ENCODE measurements around the gene SEMA3E. TPM values are rescaled to one million over a fixed set of nuclear protein-coding genes. Genes with fewer than 3 reads are reported as not detected.
"Not testable (repeated sequence)": the region's sequence is repeated elsewhere in the genome, so short reads cannot be mapped to it uniquely, and the experiment has no call there.

SEMA3E gene
- polyA plus RNA-seq, 4 donors: 1.4 to 3.3 (median 2.8) TPM

DNA sequence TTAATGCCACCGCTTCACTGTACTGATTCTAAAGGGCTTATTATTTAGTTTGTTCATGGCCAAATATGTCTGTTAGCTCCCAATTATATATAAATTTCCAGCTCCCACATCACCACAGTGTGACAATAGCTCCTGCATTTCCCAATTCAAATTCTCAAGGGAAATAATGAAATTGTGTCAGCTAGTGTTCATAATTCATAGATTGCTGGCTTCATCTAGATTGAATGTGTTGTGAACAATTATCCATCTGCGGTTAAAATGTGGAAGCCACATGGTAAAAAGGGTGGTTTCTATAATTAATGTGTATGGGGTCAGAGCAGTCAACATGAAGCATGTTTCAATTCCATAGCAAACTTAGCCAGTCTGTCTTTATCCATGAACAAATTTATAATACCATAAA, 154.3 kb downstream of the SEMA3E start:
- DNase-seq (ENCODE audit: low read depth in 4 of 4, low spot score in 3 of 4): no peak

DNA sequence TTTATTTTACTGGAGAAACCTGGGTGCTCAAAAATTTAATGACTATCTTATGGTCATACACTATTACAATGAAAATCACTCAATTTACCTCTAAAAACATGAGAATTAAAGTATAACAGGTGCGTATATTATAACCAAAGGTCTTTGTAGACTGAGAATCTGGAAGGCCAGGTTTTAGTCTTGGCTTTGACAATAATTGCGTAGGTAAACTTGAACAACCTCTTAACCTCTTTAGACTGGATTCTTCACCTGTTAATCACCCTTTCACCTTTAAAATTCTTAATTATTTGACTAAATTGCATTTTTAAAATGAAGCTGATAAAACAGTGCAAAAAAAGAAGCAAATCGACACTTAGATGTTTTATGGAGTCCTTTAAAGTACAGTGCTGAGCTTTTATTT, 156.1 kb downstream of the SEMA3E start:
- DNase-seq (ENCODE audit: low read depth in 4 of 4, low spot score in 3 of 4): no peak

GRCh38 chr7:83487801-83488200, 161.1 kb downstream of the SEMA3E start:
- no peak for DNase-seq (ENCODE audit: low read depth in 4 of 4, low spot score in 3 of 4)

GRCh38 chr7:83486957-83487356, 162.0 kb downstream of the SEMA3E start:
- DNase-seq (ENCODE audit: low read depth in 4 of 4, low spot score in 3 of 4): no peak

- DNase-seq (ENCODE audit: low read depth in 4 of 4, low spot score in 3 of 4): no peak
Observed at GRCh38 chr7:83486536-83486935, 162.4 kb downstream of the SEMA3E start.

GRCh38 chr7:83484826-83485225, 164.1 kb downstream of the SEMA3E start:
- DNase-seq (ENCODE audit: low read depth in 4 of 4, low spot score in 3 of 4): no peak

DNA sequence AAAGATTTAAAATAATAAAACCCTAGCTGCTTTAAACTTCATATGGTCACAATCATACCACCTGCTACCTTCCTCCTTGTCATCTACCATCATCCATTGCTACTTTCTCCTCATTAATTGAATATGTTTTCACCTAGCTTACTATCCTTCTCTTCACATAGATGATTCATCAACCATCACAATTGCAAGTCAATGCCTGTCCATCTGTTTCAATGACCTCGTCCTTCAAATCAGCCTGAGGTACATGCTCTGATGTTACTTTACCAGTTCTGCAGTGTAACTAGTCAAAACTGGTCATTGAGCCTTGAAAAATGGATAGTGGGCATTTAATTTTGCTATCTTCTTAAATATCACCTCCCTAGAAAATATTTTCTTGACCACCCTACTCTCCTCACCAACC, 164.7 kb downstream of the SEMA3E start:
- DNase-seq (ENCODE audit: low read depth in 4 of 4, low spot score in 3 of 4): no peak

GRCh38 chr7:83478616-83479015, 170.3 kb downstream of the SEMA3E start:
- DNase-seq (ENCODE audit: low read depth in 4 of 4, low spot score in 3 of 4): no peak

DNA sequence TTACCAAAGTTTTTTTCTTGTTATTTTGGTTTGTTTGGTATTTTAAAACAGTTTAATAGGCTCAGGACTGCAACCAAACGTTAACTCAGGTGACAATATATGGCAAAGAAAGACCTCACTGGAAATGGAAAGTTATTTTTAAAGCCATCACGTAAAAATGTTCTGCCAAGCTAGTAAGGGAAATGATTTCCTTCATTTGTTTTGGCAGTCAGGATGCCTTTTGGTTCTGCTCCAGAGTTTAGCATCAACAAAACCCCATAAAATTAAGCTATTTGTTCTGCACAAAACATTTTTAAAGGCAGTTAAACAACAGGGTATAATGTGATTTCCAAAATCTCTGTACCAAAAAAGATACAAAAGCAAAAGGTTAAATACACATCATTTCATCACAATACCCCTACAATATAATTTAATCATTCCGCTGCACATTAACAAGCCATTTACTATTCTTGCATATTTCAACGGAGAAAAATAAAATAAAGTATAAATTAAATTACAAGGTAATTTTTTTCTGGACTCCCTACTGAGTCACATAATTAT, 172.4 kb downstream of the SEMA3E start:
- DNase-seq (ENCODE audit: low read depth in 4 of 4, low spot score in 3 of 4): no peak

- no peak for DNase-seq (ENCODE audit: low read depth in 4 of 4, low spot score in 3 of 4)
Observed at GRCh38 chr7:83475420-83475819, 173.5 kb downstream of the SEMA3E start.

DNA sequence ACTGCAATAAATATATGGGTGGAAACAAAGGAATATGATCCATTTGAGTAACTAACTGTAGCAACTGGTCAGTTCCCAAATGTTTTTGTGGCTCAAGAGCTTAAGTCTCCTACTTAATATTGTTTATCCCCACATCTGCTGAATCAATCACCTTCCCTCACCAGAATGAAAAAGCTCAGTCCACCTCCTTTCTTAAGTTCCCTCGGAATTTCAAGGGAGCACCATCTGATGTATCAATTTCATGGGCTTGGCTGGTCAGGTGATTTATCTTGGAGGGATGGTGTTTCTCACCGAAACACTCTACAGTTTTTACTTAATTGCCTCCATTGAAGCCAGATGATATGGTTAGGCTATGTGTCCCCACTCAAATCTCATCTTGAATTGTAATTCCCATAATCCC, 176.6 kb downstream of the SEMA3E start:
- no peak for DNase-seq (ENCODE audit: low read depth in 4 of 4, low spot score in 3 of 4)

DNA sequence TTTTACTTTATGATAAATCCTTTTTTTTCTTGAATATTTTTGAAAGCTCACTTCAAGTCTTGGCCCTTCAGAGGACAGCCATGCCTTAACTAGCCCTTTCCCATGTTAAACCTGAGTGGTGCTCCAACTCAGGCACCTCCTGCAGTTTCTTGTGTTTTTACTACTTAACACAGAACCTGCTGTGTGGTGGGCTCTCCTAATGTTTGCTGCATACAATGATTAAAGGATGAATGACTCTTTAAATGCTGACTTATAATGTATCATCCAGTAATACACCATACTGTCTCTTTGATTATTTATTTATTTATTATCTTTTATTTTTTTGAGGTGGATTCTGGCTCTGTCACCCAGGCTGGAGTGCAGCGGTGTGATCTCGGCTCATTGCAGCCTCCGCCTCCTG, 179.4 kb downstream of the SEMA3E start:
- DNase-seq (ENCODE audit: low read depth in 4 of 4, low spot score in 3 of 4): no peak

- DNase-seq (ENCODE audit: low read depth in 4 of 4, low spot score in 3 of 4): no peak
Observed at GRCh38 chr7:83469076-83469475, 179.9 kb downstream of the SEMA3E start.

DNA sequence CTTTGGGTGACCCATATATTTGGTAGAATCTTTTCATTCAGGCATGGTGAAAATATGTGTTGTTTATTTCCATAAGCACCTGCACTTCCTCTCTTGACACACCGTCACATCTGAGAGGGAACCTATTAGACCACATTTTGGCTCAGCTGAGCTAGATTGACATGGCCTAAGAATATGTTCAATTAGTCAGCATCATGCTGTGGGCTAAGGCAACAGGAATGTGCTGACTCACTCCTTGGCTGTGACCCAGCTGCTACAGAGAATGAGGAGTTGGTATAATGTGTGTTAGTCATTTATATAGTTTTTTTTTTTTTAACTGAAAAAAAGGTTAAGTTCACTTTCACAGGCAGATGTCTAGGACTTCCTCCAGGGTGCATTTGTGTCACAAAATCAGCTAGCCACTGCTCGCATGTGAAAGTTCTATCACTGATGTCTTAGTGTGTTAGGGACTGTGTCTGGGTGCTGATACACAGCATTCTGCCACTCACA, 180.6 kb downstream of the SEMA3E start:
- DNase-seq (ENCODE audit: low read depth in 4 of 4, low spot score in 3 of 4): peak; percentile 31 to 62 (median 47)

- DNase-seq (ENCODE audit: low read depth in 4 of 4, low spot score in 3 of 4): no peak
Observed at GRCh38 chr7:83467493-83467892, 181.4 kb downstream of the SEMA3E start.

DNA sequence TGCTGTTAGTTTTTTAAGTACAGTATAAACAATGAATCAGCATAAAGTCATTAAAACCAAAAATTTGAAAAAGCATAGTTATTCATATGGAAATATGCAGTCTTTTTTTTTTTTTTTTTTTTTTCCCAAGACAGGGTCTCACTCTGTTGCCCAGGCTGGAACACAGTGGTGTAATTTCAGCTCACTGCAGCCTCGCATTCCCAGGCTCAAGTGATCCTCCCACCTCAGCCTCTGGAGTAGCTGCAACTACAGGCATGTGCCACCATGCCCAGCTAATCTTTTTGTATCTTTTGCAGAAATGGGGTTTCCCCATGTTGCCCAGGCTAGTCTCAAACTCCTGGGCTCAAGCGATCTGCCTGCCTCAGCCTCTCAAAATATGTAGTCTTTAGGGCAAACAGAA, 182.0 kb downstream of the SEMA3E start:
- no peak for DNase-seq (ENCODE audit: low read depth in 4 of 4, low spot score in 3 of 4)

DNA sequence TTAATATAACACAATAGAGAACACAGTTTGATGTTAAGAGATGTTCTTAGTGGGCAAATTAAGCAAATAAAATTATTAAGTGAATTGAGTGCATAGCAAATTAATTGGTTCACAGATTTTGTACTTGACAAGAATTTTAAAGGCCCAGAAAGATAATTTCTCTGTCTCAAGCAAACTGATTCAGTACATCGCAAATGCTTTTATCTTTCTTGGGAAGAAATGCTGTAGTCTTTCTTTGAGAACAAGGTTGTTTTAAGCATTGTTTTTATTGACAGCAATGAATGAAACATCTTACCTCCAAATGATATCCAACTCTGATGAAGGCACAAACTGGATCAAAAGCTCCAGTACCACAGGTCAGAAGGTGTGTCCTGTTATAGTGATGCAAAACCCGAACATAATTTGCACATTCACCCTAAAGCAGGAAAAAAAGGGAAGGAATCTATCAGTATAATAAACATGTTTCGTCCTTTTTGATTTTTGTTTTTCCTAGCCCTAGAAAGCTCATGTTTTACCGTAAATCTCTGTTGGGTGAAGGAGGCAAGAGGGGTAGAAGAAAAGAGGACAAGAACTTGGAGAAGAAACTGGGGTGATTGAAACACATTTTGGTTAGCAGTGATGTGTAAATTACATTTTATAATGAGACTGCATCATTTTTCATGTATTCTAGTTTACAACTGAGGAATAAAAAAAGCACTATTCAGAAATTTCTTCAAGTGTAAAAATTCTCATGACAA, 182.6 kb downstream of the SEMA3E start:
- DNase-seq (ENCODE audit: low read depth in 4 of 4, low spot score in 3 of 4): no peak

DNA sequence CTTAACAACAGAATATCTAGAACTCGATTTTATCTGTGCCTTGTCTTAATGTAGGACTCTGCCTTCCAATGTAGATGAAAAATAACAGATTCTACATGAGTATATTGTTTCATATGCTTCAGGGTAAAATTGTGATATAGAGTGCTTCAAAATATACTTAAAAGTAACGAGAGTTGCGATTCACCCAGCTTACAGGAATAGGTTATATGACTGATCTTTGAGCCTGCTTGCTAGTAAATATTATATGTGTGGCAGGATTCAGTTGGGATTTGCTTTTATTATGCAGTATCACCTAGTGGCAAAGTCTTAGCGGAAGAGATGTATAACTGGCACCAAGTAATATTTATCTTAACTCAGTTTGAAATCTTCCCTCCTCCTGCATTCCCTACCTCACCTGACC, 183.3 kb downstream of the SEMA3E start:
- DNase-seq (ENCODE audit: low read depth in 4 of 4, low spot score in 3 of 4): no peak

DNA sequence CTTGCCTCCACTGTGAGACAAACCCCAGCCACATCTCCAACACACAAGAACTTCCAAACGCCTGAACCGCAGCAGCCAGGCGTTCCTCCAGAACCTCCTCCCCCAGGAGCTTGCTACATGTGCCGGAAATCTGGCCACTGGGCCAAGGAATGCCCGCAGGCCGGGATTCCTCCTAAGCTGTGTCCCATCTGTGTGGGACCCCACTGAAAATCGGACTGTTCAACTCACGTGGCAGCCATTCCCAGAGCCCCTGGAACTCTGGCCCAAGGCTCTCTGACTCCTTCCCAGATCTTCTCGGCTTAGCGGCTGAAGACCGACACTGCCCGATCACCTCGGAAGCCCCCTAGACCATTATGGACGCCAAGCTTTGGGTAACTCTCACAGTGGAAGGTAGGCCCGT, 187.1 kb downstream of the SEMA3E start:
- DNase-seq (ENCODE audit: low read depth in 4 of 4, low spot score in 3 of 4): not testable (repeated sequence)

- DNase-seq (ENCODE audit: low read depth in 4 of 4, low spot score in 3 of 4): not testable (repeated sequence)
Observed at GRCh38 chr7:83459930-83460653, 188.8 kb downstream of the SEMA3E start.

DNA sequence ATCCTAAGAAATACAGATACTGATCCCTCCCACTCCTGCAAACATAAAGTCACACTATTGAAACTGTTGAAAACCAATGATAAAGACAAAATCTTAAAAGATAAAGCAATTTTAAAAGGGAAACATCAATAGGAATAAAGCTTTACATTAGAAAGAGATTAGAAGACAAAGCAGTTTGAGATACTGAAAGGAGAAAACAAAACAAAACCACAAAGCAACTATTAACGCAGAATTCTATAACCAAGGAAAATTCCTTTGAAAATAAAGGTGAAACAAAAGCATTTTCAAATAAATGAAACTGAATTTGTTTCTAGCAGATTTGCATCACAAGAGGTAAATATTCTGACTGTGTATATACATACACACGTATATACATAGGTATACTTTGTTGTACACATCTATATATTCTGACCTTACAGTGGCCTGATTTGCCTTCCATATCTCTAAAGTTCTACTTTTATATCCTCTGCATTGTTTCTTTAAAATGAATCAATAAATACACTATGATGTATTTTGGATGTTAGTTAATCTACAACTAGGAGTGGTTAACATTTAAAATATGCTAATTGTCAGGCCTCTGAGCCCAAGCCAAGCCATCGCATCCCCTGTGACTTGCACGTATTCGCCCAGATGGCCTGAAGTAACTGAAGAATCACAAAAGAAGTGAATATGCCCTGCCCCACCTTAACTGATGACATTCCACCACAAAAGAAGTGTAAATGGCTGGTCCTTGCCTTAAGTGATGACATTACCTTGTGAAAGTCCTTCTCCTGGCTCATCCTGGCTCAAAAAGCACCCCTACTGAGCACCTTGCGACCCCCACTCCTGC, 189.6 kb downstream of the SEMA3E start:
- DNase-seq (ENCODE audit: low read depth in 4 of 4, low spot score in 3 of 4): not testable (repeated sequence)
